T-cell (primary cell): ENCODE results near the gene HRG. TPM values are rescaled to one million over a fixed set of nuclear protein-coding genes. Genes with fewer than 3 reads are reported as not detected.

ENCODE experiments used
- ATAC-seq, 4 experiments: fragments of 200-7000 bp in 3 of 4; fragments of 150-1000 bp in 1 of 4; cut with Tn5 transposase; replicated peaks in 1 of 4; 1 replicate in 3 of 4; 2 replicates in 1 of 4; pipeline ENCODE4 v1.10.0; 2021; ENCODE audit warnings: moderate library complexity in 3 of 4, mild to moderate bottlenecking in 2 of 4, moderate number of reproducible peaks in 1 of 4
- CTCF ChIA-PET, 2 donors: fragments of 300-600 bp; sonication (Branson Sonifier 250); formaldehyde crosslinking; loops; one replicate each; lab custom pipeline; 2022; ENCODE audit warnings: antibody characterized with exemption in 2 of 2; lab: Charles Lee
- POLR2A ChIA-PET, 2 donors: fragments of 300-600 bp; sonication (Branson Sonifier 250); formaldehyde crosslinking; loops; one replicate each; lab custom pipeline; 2022; ENCODE audit warnings: antibody characterized with exemption in 2 of 2; lab: Charles Lee
- DNase-seq, 35 experiments: peaks; one replicate each; pipeline versions ENCODE4 v3.0.0 to v3.0.0-alpha.2; 2013 to 2023
- H3K27ac ChIP-seq: one replicate; pipeline ENCODE4 v1.5.1; 2013; ENCODE audit warnings: low read length
- H3K27me3 ChIP-seq, 2 experiments: replicated peaks in 1 of 2; 1 replicate in 1 of 2; 2 replicates in 1 of 2; pipeline versions ENCODE4 v1.6.1 to v1.7.0; 2013; ENCODE audit warnings: low read length in 1 of 2, mixed read lengths in 1 of 2; ENCODE audit not compliant: control insufficient read depth in 2 of 2, insufficient read depth in 2 of 2; ENCODE audit errors: extremely low read depth in 1 of 2
- H3K36me3 ChIP-seq, 2 donors: 1 replicate in 1 of 2; 2 replicates in 1 of 2; pipeline versions ENCODE4 v1.6.1 to v1.7.0; 2013; ENCODE audit warnings: low read length in 1 of 2; ENCODE audit not compliant: control insufficient read depth in 2 of 2, insufficient read depth in 1 of 2; ENCODE audit errors: extremely low read depth in 1 of 2
- H3K4me1 ChIP-seq, 2 experiments: 1 replicate in 1 of 2; 2 replicates in 1 of 2; pipeline versions ENCODE4 v1.6.1 to v1.7.0; 2013; ENCODE audit warnings: low read length in 2 of 2, mixed read lengths in 1 of 2; ENCODE audit not compliant: insufficient read depth in 2 of 2, control insufficient read depth in 1 of 2; ENCODE audit errors: extremely low read depth in 1 of 2
- H3K4me3 ChIP-seq, 2 donors: 1 replicate in 1 of 2; 2 replicates in 1 of 2; pipeline versions ENCODE4 v1.5.1 to v1.7.0; 2013; ENCODE audit warnings: mild to moderate bottlenecking in 2 of 2, low read length in 1 of 2, moderate library complexity in 1 of 2; ENCODE audit not compliant: control insufficient read depth in 1 of 2; ENCODE audit errors: extremely low read depth in 1 of 2
- H3K9me3 ChIP-seq: 2 replicates; pipeline ENCODE4 v1.7.0; 2013
- H3K27ac Mint-ChIP-seq, 2 donors: one replicate each; pipeline ENCODE4 v1.8.0; 2020 to 2021; ENCODE audit warnings: mild to moderate bottlenecking in 2 of 2, mixed read lengths in 2 of 2
- H3K27me3 Mint-ChIP-seq, 2 donors: one replicate each; pipeline ENCODE4 v1.8.0; 2021 to 2022; ENCODE audit warnings: mixed read lengths in 2 of 2
- H3K36me3 Mint-ChIP-seq: one replicate; pipeline ENCODE4 v1.8.0; 2021; ENCODE audit warnings: mixed read lengths
- H3K4me1 Mint-ChIP-seq, 3 donors: one replicate each; pipeline ENCODE4 v1.8.0; 2020 to 2022; ENCODE audit warnings: mixed read lengths in 3 of 3, mild to moderate bottlenecking in 1 of 3
- H3K4me3 Mint-ChIP-seq, 3 donors: one replicate each; pipeline ENCODE4 v1.8.0; 2020 to 2022; ENCODE audit warnings: mild to moderate bottlenecking in 3 of 3, mixed read lengths in 3 of 3, moderate library complexity in 3 of 3
- H3K9me3 Mint-ChIP-seq, 3 donors: one replicate each; pipeline ENCODE4 v1.8.0; 2020 to 2022; ENCODE audit warnings: mixed read lengths in 3 of 3
- WGBS: methylation state at CpG from one replicate; pipeline ENCODE4 v1.1.5; 2013; ENCODE audit warnings: missing lambda C conversion rate; ENCODE audit not compliant: insufficient coverage; 5-methylcytosine and 5-hydroxymethylcytosine counted together
- total RNA-seq, 35 experiments: library from RNA in 6 of 35; stranded (reverse) in 6 of 35; fragments of 120-200 nt in 1 of 35; gene quantifications; one replicate each; pipeline versions ENCODE4 v1.2.1 to v1.2.4 and lab custom pipeline; 2013 to 2026

Gene HRG
- total RNA-seq, 5 donors from 2014 or later (not counting 1 experiment from before 2014, with no cell fraction given): 0.38 TPM; not detected in 4

GRCh38 chr3:186668426-186668825 is 2.6 kb downstream of the HRG start:
- H3K9me3 Mint-ChIP-seq: no peaks in the 10 kb centered on the region
- H3K4me1 Mint-ChIP-seq: peaks cover 0 to 7% (median 4%) of the 10 kb centered on the region in 3 donors
- Histone ChIP-seq H3K9me3 (no peaks in the 10 kb centered on the region), H3K4me1 (no peaks in the 10 kb centered on the region), H3K27ac (no peak overlapping the region), H3K27me3 (peaks cover 0 to 4% of the 10 kb centered on the region in 2 experiments), H3K4me3 (no peak overlapping the region), H3K36me3 (no peaks in the 10 kb centered on the region)
- H3K36me3 Mint-ChIP-seq: no peaks in the 10 kb centered on the region
- H3K27me3 Mint-ChIP-seq: peaks cover 16 to 30% of the 10 kb centered on the region in 2 donors
- no peak for ATAC-seq
- no peak for DNase-seq
- ChIA-PET POLR2A (interaction anchor here in 1 of 2 donors (0.5 to 0.6 kb wide), 2 partner anchors 11 to 35 kb away, joined by 3 read pairs; no protein-coding TSS in a partner anchor), CTCF (interaction anchor here in 1 of 2 donors (0.6 kb wide), 1 partner anchor 497 kb away, joined by 4 read pairs; no protein-coding TSS in a partner anchor)
- no peak overlapping the region for H3K27ac Mint-ChIP-seq
- 84% methylated on average over 3 of the region's 6 CpGs for WGBS
- no peak overlapping the region for H3K4me3 Mint-ChIP-seq

DNA sequence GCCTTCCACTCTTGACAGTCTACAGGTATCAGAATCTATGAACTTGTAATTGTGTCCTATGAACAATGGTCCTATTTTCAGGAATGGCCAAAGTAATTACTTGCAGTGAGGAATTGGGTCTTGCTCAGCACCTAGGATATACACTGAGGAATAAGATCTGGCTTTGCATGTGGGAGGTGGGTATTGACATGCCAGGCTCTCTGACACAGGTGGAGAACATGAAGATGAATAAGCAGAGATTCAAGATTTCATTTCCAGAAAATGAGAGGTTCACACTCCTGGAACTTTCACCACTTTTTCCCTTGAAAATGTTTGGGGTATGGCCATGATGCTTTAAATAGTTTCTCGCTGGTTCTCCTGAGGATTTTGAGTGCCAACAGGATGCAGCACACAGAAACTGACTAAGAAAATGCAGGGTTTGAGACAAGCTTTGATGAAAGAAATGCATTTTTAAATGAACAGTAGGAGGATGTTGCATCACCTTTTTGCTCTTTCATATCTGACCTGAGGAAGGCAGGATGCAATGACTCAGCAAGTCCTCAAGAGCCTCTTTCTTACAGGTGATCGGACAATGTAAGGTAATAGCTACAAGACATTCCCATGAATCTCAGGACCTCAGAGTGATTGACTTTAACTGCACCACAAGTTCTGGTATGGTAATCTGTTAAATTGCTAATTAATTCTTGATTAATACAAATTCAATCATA is 3.7 kb downstream of the HRG start:
- no peak for DNase-seq
- Mint-ChIP-seq H3K36me3 (no peaks in the 10 kb centered on the region), H3K27me3 (peaks cover 23 to 32% of the 10 kb centered on the region in 2 donors), H3K4me3 (no peak overlapping the region), H3K4me1 (peaks cover 0 to 7% (median 4%) of the 10 kb centered on the region in 3 donors), H3K27ac (no peak overlapping the region), H3K9me3 (no peaks in the 10 kb centered on the region)
- H3K27me3 ChIP-seq: peaks cover 0 to 6% of the 10 kb centered on the region in 2 experiments
- no peak overlapping the region for H3K4me3 ChIP-seq
- ATAC-seq: no peak
- CTCF ChIA-PET: no interaction called here
- WGBS: no CpG with 5 or more reads among the region's 2 CpGs
- no peaks in the 10 kb centered on the region for H3K4me1 ChIP-seq
- POLR2A ChIA-PET: no interaction called here
- H3K36me3 ChIP-seq: no peaks in the 10 kb centered on the region
- H3K27ac ChIP-seq: no peak overlapping the region
- H3K9me3 ChIP-seq: no peaks in the 10 kb centered on the region

DNA sequence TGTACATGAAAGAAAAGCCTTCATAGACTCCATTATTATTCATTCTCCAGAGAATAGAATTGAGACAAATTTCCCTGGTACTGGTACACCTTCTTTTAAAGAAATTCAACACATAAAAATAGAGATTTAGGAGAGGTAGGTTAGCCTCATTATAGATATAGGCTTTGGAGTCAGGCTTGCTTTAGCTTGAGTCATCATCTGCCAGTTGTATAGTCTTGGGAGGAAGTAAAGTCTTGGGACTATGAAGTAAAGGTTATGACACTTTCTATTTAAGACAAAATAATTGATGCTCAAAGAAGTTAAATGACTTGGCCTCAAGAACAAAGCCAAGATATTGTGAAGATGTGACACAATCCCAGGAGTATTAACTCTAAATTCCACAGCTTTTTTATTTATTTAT is 4.3 kb downstream of the HRG start:
- H3K4me3 Mint-ChIP-seq: no peak overlapping the region
- ATAC-seq (no peak), DNase-seq (no peak)
- POLR2A ChIA-PET: no interaction called here
- H3K36me3 Mint-ChIP-seq: no peaks in the 10 kb centered on the region
- no peak overlapping the region for H3K27ac Mint-ChIP-seq
- H3K27ac ChIP-seq: no peak overlapping the region
- no peaks in the 10 kb centered on the region for H3K36me3 ChIP-seq
- peaks cover 0 to 7% (median 4%) of the 10 kb centered on the region in 3 donors for H3K4me1 Mint-ChIP-seq
- no peaks in the 10 kb centered on the region for H3K9me3 Mint-ChIP-seq
- no peaks in the 10 kb centered on the region for H3K4me1 ChIP-seq
- H3K4me3 ChIP-seq: no peak overlapping the region
- peaks cover 0 to 5% of the 10 kb centered on the region in 2 experiments for H3K27me3 ChIP-seq
- H3K27me3 Mint-ChIP-seq: peaks cover 25 to 35% of the 10 kb centered on the region in 2 donors
- no peaks in the 10 kb centered on the region for H3K9me3 ChIP-seq
- CTCF ChIA-PET: no interaction called here

- Histone ChIP-seq H3K27me3 (peaks cover 0 to 5% of the 10 kb centered on the region in 2 experiments), H3K4me1 (no peaks in the 10 kb centered on the region), H3K4me3 (no peak overlapping the region), H3K9me3 (no peaks in the 10 kb centered on the region), H3K27ac (no peak overlapping the region), H3K36me3 (no peaks in the 10 kb centered on the region)
- CTCF ChIA-PET: no interaction called here
- no peak for DNase-seq
- H3K4me3 Mint-ChIP-seq: no peak overlapping the region
- ATAC-seq: no peak
- peaks cover 23 to 32% of the 10 kb centered on the region in 2 donors for H3K27me3 Mint-ChIP-seq
- H3K36me3 Mint-ChIP-seq: no peaks in the 10 kb centered on the region
- no peak overlapping the region for H3K27ac Mint-ChIP-seq
- POLR2A ChIA-PET: no interaction called here
- no peaks in the 10 kb centered on the region for H3K9me3 Mint-ChIP-seq
- WGBS: 71% methylated on average over 1 of the region's 3 CpGs
- peaks cover 0 to 7% (median 4%) of the 10 kb centered on the region in 3 donors for H3K4me1 Mint-ChIP-seq
These were observed 5.2 kb downstream of the HRG start for GRCh38 chr3:186671051-186671450.

DNA sequence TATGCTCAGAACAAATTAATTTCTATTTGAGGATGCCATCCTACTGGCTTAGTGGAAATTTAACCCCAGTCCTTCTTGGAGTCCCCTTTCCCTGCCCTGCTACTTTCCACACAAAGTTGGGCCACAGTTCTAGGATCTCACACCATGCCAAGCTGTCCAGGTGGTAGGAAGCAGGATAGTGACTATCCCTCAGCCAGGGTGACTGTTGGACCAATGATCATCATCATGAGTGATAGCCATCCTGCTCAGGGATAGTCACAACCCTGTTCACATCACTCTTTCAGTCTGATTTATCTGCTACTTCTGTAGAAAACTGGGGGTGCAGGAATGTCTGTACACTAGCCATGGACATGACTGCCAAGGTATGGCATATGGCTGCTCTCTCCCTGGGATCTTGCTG is 12.8 kb downstream of the HRG start:
- Histone ChIP-seq H3K36me3 (no peaks in the 10 kb centered on the region), H3K27me3 (peaks cover 6 to 9% of the 10 kb centered on the region in 2 experiments), H3K9me3 (no peaks in the 10 kb centered on the region), H3K27ac (no peak overlapping the region), H3K4me3 (no peak overlapping the region), H3K4me1 (no peaks in the 10 kb centered on the region)
- ChIA-PET CTCF (no interaction called here), POLR2A (interaction anchor here in 1 of 2 donors (0.6 kb wide), 1 partner anchor 10 kb away, joined by 3 read pairs; no protein-coding TSS in a partner anchor)
- H3K27ac Mint-ChIP-seq: no peak overlapping the region
- no peaks in the 10 kb centered on the region for H3K4me1 Mint-ChIP-seq
- no peaks in the 10 kb centered on the region for H3K36me3 Mint-ChIP-seq
- H3K9me3 Mint-ChIP-seq: peaks cover 0 to 6% (median 0%) of the 10 kb centered on the region in 3 donors
- no peak overlapping the region for H3K4me3 Mint-ChIP-seq
- no peak for DNase-seq
- peaks cover 60 to 65% of the 10 kb centered on the region in 2 donors for H3K27me3 Mint-ChIP-seq
- no peak for ATAC-seq

GRCh38 chr3:186679151-186679550 is 13.3 kb downstream of the HRG start:
- H3K27ac ChIP-seq: no peak overlapping the region
- H3K4me3 ChIP-seq: no peak overlapping the region
- H3K36me3 ChIP-seq: no peaks in the 10 kb centered on the region
- Mint-ChIP-seq H3K36me3 (no peaks in the 10 kb centered on the region), H3K27ac (no peak overlapping the region), H3K4me3 (no peak overlapping the region), H3K27me3 (peaks cover 55 to 62% of the 10 kb centered on the region in 2 donors), H3K4me1 (no peaks in the 10 kb centered on the region), H3K9me3 (peaks cover 0 to 6% (median 0%) of the 10 kb centered on the region in 3 donors)
- WGBS: no CpG with 5 or more reads among the region's 1 CpG
- no peaks in the 10 kb centered on the region for H3K9me3 ChIP-seq
- no peaks in the 10 kb centered on the region for H3K4me1 ChIP-seq
- ChIA-PET CTCF (no interaction called here), POLR2A (interaction anchor here in 1 of 2 donors (0.6 kb wide), 2 partner anchors 11 to 78 kb away, joined by 3 read pairs; no protein-coding TSS in a partner anchor)
- ATAC-seq (no peak), DNase-seq (no peak)
- H3K27me3 ChIP-seq: peaks cover 6 to 15% of the 10 kb centered on the region in 2 experiments
